Natural killer cell (primary cell): ENCODE data around the gene SPACA6. TPM values are rescaled to one million over a fixed set of nuclear protein-coding genes. Genes with fewer than 3 reads are reported as not detected.

ENCODE experiments used
- ATAC-seq, 3 donors: fragments of 150-1000 bp in 2 of 3; fragments of 200-7000 bp in 1 of 3; cut with Tn5 transposase; 1 replicate in 1 of 3; 2 replicates in 2 of 3; pipeline ENCODE4 v1.10.0; 2021; ENCODE audit warnings: mild to moderate bottlenecking in 2 of 3, moderate library complexity in 2 of 3
- DNase-seq, 2 donors: peaks; one replicate each; pipeline versions ENCODE4 v3.0.0 to v3.0.0-alpha.2; 2013 to 2021; ENCODE audit warnings: mixed read lengths in 1 of 2
- H3K27ac ChIP-seq: one replicate; pipeline ENCODE4 v1.5.1; 2013; ENCODE audit warnings: mild to moderate bottlenecking, low read length
- H3K27me3 ChIP-seq: one replicate; pipeline ENCODE4 v1.6.1; 2013; ENCODE audit warnings: low read length; ENCODE audit not compliant: control insufficient read depth, insufficient read depth
- H3K36me3 ChIP-seq: one replicate; pipeline ENCODE4 v1.6.1; 2013; ENCODE audit warnings: low read length; ENCODE audit not compliant: control insufficient read depth, insufficient read depth
- H3K4me1 ChIP-seq: one replicate; pipeline ENCODE4 v1.6.1; 2013; ENCODE audit warnings: low read length; ENCODE audit not compliant: control insufficient read depth, insufficient read depth
- H3K4me3 ChIP-seq: one replicate; pipeline ENCODE4 v1.5.1; 2013; ENCODE audit warnings: low read length
- H3K9me3 ChIP-seq: one replicate; pipeline ENCODE4 v1.6.1; 2013; ENCODE audit warnings: low read length; ENCODE audit not compliant: control insufficient read depth, insufficient read depth
- H3K27ac Mint-ChIP-seq, 2 donors: one replicate each; pipeline ENCODE4 v1.8.0; 2022; ENCODE audit warnings: mild to moderate bottlenecking in 2 of 2, mixed read lengths in 2 of 2, moderate library complexity in 1 of 2
- H3K27me3 Mint-ChIP-seq, 2 donors: one replicate each; pipeline ENCODE4 v1.8.0; 2022; ENCODE audit warnings: low read depth in 2 of 2, mixed read lengths in 2 of 2
- H3K36me3 Mint-ChIP-seq: one replicate; pipeline ENCODE4 v1.8.0; 2022; ENCODE audit warnings: mixed read lengths
- H3K4me1 Mint-ChIP-seq, 2 donors: one replicate each; pipeline ENCODE4 v1.8.0; 2022; ENCODE audit warnings: mixed read lengths in 2 of 2
- H3K4me3 Mint-ChIP-seq: one replicate; pipeline ENCODE4 v1.8.0; 2022; ENCODE audit warnings: mild to moderate bottlenecking, moderate library complexity, mixed read lengths
- H3K9me3 Mint-ChIP-seq, 2 donors: one replicate each; pipeline ENCODE4 v1.8.0; 2022; ENCODE audit warnings: mixed read lengths in 2 of 2
- CTCF ChIP-seq: fragments of 200-600 bp; IDR thresholded peaks from one replicate; pipeline ENCODE4 v1.8.0; 2022; ENCODE audit warnings: antibody characterized with exemption
- WGBS: methylation state at CpG from one replicate; pipeline ENCODE4 v1.1.7; 2013; ENCODE audit warnings: missing lambda C conversion rate; ENCODE audit not compliant: insufficient coverage; 5-methylcytosine and 5-hydroxymethylcytosine counted together
- intact Hi-C: fragments of 100-400 bp; cut with micrococcal nuclease; formaldehyde crosslinking; loops from one replicate; pipeline ENCODE4 v1.14.2; 2022
- total RNA-seq, 4 donors: library from RNA; stranded (reverse); fragments of 120-200 nt in 1 of 4; gene quantifications; one replicate each; pipeline versions ENCODE4 v1.2.3 to v1.2.4, GENCODE V29; 2013 to 2022

SPACA6 gene
- total RNA-seq, 3 donors from 2014 or later (not counting 1 experiment from before 2014, with no cell fraction given), result 2.2 to 9.4 (median 3.7) TPM

GRCh38 chr19:51733742-51734522 is 40.8 kb downstream of the SPACA6 start:
- H3K4me3 ChIP-seq, result no peak overlapping the region
- no peaks in the 10 kb centered on the region for H3K4me1 ChIP-seq
- peaks cover 2 to 4% of the 10 kb centered on the region in 2 donors for H3K9me3 Mint-ChIP-seq
- no peak overlapping the region for H3K4me3 Mint-ChIP-seq
- TF ChIP-seq CTCF, result no peak
- ATAC-seq (no peak), DNase-seq (no peak)
- no peaks in the 10 kb centered on the region for H3K27me3 ChIP-seq
- intact Hi-C loops, result no loop called here
- H3K27me3 Mint-ChIP-seq, result peaks cover under 1 to 22% of the 10 kb centered on the region in 2 donors
- no peaks in the 10 kb centered on the region for H3K36me3 Mint-ChIP-seq
- no peaks in the 10 kb centered on the region for H3K4me1 Mint-ChIP-seq
- no peaks in the 10 kb centered on the region for H3K36me3 ChIP-seq
- peaks cover 8% of the 10 kb centered on the region for H3K9me3 ChIP-seq
- 86% methylated on average over 4 of the region's 7 CpGs for WGBS
- no peak overlapping the region for H3K27ac ChIP-seq
- no peak overlapping the region for H3K27ac Mint-ChIP-seq

- Mint-ChIP-seq H3K4me3 (no peak overlapping the region), H3K27me3 (peaks cover 4 to 22% of the 10 kb centered on the region in 2 donors), H3K36me3 (no peaks in the 10 kb centered on the region), H3K9me3 (peaks cover under 1 to 2% of the 10 kb centered on the region in 2 donors), H3K4me1 (no peaks in the 10 kb centered on the region), H3K27ac (no peak overlapping the region)
- Histone ChIP-seq H3K4me1 (no peaks in the 10 kb centered on the region), H3K9me3 (peaks cover 3% of the 10 kb centered on the region), H3K4me3 (no peak overlapping the region), H3K36me3 (no peaks in the 10 kb centered on the region), H3K27me3 (no peaks in the 10 kb centered on the region), H3K27ac (no peak overlapping the region)
- ATAC-seq, result peak in 2 of 3 donors; percentile 60 to 93
- DNase-seq, result peak in 1 of 2 donors; percentile 17
- TF ChIP-seq CTCF, result no peak
- WGBS, result 18% methylated on average over 10 of the region's 10 CpGs
- intact Hi-C loops, result no loop called here
These were observed 42.8 kb downstream of the SPACA6 start for GRCh38 chr19:51735759-51736449.

GRCh38 chr19:51737389-51737788 is 44.3 kb downstream of the SPACA6 start:
- DNase-seq (no peak), ATAC-seq (no peak)
- TF ChIP-seq CTCF, result no peak
- H3K4me3 ChIP-seq, result no peak overlapping the region
- H3K27me3 ChIP-seq, result no peaks in the 10 kb centered on the region
- no peaks in the 10 kb centered on the region for H3K36me3 ChIP-seq
- 97% methylated on average over 2 of the region's 3 CpGs for WGBS
- H3K27ac ChIP-seq, result no peak overlapping the region
- Mint-ChIP-seq H3K4me1 (no peaks in the 10 kb centered on the region), H3K27ac (no peak overlapping the region), H3K36me3 (no peaks in the 10 kb centered on the region), H3K9me3 (no peaks in the 10 kb centered on the region), H3K27me3 (peaks cover 4 to 22% of the 10 kb centered on the region in 2 donors), H3K4me3 (no peak overlapping the region)
- intact Hi-C loops, result no loop called here
- H3K9me3 ChIP-seq, result no peaks in the 10 kb centered on the region
- no peaks in the 10 kb centered on the region for H3K4me1 ChIP-seq
